GM12892 (cell line): ENCODE results near the gene TMEM178B.

Experiments used
- POLR2A ChIP-seq: IDR thresholded peaks from 2 replicates; pipeline ENCODE4 v1.6.1; 2011; ENCODE audit warnings: low read depth, low read length, control low read depth
- POLR2AphosphoS5 ChIP-seq: IDR thresholded peaks from 2 replicates; pipeline ENCODE4 v1.6.1; 2011; ENCODE audit warnings: low read depth, low read length, control low read depth

- no peak for TF ChIP-seq POLR2A
- TF ChIP-seq POLR2AphosphoS5 = no peak
Observed at GRCh38 chr7:141265668-141266067, 191.8 kb downstream of the TMEM178B start.
